VCaP (cell line): Measurements from ENCODE around the gene ZMYND8.

Experiments used
- H3K27ac ChIP-seq: fragments of 450-650 bp; 2 replicates; pipeline ENCODE4 v1.5.1; 2017
- CTCF ChIP-seq: fragments of 450-650 bp; conservative IDR thresholded peaks from 2 replicates; pipeline ENCODE4 v1.5.1; 2017; ENCODE audit warnings: mild to moderate bottlenecking, moderate library complexity

Gene ZMYND8

DNA sequence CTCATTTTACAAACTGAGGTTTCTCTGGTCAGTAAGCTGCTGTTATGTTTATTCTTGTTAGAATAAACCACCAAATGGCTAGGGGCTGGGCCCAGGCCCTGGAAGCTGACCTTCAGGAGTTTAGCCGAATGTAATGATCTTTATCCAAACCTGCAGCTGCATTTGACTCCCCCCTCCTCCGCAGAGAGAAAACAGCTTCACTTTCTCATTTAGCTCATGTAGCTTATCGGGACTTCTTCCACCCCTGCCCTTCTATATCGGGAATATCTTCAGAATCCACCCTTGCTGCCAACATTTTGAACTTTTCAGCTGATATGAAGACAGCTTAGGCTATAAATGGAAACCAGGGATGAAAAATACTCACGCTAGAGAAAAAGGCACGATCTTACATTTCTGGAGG is 102.6 kb downstream of the ZMYND8 start:
- no peak for TF ChIP-seq CTCF
- H3K27ac ChIP-seq: peak overlapping the region; percentile 77

- no peak for TF ChIP-seq CTCF
- H3K27ac ChIP-seq: peak overlapping the region; percentile 77
Measured at GRCh38 chr20:47252879-47253307, 103.6 kb downstream of the ZMYND8 start.

DNA sequence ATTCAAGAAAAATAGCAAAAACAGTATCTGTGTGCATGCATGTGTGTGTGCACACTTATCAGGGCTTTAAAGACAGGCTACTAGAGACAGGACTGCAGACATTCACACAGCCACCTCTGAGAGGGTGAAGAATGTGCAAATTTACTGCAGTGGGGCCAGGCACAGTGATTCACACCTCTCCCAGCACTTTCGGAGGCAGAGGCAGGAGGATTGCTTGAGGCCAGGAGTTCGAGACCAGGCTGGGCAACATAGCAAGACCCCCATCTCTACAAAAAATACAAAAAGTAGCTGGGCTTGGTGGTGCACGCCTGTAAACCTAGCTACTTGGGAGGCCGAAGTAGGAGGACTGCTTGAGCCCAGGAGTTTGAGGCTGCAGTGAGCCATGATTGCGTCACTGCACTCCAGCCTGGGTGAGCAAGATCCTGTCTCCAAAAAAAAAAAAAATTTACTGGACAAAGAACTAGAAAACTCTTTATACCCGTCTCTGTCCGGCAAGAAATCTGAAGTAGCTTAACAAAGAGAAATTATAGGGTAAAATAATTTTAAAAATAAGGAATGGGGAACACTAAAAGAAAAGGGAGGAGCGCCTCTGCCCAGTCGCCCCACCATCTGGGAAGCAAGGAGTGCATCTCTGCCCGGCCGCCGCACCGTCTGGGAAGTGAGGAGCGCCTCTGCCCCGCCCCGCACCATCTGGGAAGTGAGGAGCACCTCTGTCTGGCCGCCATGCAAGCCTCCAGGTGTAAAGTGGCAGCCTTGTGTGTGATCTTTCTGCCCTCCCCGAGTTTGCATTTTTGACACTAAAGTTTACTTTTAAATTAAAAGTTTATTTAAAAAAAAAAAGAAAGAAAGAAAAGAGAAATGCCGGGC is 105.1 kb downstream of the ZMYND8 start:
- H3K27ac ChIP-seq: peak overlapping the region; percentile 77
- TF ChIP-seq CTCF: no peak

GRCh38 chr20:47250360-47250759 is 106.1 kb downstream of the ZMYND8 start:
- H3K27ac ChIP-seq: peak overlapping the region; percentile 77
- no peak for TF ChIP-seq CTCF

DNA sequence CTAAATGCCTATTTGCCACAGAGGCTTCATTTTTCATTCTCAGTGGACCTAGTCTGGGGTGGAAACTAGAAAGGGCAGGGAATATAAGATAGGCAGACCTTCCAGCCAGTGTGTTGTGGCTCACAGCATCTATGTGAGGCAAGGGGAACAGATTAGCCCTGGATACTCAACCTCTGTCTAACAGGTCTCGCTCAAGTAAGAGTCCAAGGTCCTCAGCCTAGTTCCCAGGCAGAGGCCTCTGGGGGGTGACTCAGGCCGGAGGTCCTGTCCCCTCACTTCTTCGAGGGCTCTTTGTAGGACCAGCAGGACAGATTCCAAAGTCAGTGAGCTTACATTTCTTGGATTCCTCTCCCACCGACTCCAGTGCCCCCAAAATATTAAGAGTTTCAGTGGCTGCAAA is 106.6 kb downstream of the ZMYND8 start:
- H3K27ac ChIP-seq: peak overlapping the region; percentile 77; the same call in 1 of the 2 replicates
- no peak for TF ChIP-seq CTCF

- H3K27ac ChIP-seq: 0 out of 2 replicates have a peak overlapping the region, but pooled peaks have one; percentile 77
- TF ChIP-seq CTCF: no peak
Measured at GRCh38 chr20:47248448-47248966, 108.0 kb downstream of the ZMYND8 start.

DNA sequence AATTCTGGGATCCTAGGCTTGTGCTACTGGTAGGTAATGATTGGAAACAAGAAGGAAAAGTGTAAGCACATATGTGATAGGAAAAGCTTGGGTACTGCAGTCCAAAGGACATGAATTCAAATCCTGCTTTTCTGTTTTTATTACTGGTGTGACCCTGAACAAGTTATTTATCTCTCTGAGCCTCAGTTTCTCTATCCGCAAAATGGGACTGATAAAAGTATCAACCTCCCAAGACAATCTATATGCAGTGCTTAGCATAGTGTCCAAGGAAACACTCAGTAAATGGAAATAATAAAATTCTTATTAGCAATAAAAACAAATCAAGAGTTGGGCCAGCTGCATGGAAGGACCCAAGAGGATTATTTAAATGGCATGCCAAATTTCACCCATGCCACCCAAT is 108.5 kb downstream of the ZMYND8 start:
- H3K27ac ChIP-seq: no peak overlapping the region
- TF ChIP-seq CTCF: no peak
